ENCODE data around the gene TEX14. TPM values are rescaled to one million over a fixed set of nuclear protein-coding genes. Genes with fewer than 3 reads are reported as not detected.
A peak's percentile ranks its signal among the peaks of the same experiment; 100 is the strongest.

Gene TEX14
- total RNA-seq, 2 experiments from 2014 or later = 0.30 to 0.43 TPM

- ATAC-seq (ENCODE audit: low read depth) (no peak), DNase-seq (no peak)
- no peaks in the 10 kb centered on the region for H3K36me3 Mint-ChIP-seq
- POLR2A ChIA-PET = interaction anchor here (0.8 to 1.9 kb wide), 2 partner anchors 103 to 165 kb away, joined by 3 to 12 read pairs; partner anchors contain the start of gene RAD51C
- H3K9me3 Mint-ChIP-seq = no peaks in the 10 kb centered on the region
- no peak overlapping the region for H3K4me3 Mint-ChIP-seq
- H3K27me3 Mint-ChIP-seq = peaks cover 21% of the 10 kb centered on the region
- peaks cover 22% of the 10 kb centered on the region for H3K4me1 Mint-ChIP-seq
- H3K27ac Mint-ChIP-seq = no peak overlapping the region
Observed at GRCh38 chr17:58527949-58528348, 163.9 kb downstream of the TEX14 start.

GRCh38 chr17:58527306-58527705 is 164.5 kb downstream of the TEX14 start:
- no peak for DNase-seq
- POLR2A ChIA-PET = interaction anchor here (0.8 to 1.9 kb wide), 2 partner anchors 104 to 165 kb away, joined by 3 to 12 read pairs; partner anchors contain the start of gene RAD51C
- Mint-ChIP-seq H3K4me1 (peaks cover 22% of the 10 kb centered on the region), H3K4me3 (peak overlapping the region; percentile 54), H3K27me3 (peaks cover 16% of the 10 kb centered on the region), H3K36me3 (no peaks in the 10 kb centered on the region), H3K9me3 (no peaks in the 10 kb centered on the region), H3K27ac (peak overlapping the region; percentile 84)
- peak; percentile 31 for ATAC-seq (ENCODE audit: low read depth)

DNA sequence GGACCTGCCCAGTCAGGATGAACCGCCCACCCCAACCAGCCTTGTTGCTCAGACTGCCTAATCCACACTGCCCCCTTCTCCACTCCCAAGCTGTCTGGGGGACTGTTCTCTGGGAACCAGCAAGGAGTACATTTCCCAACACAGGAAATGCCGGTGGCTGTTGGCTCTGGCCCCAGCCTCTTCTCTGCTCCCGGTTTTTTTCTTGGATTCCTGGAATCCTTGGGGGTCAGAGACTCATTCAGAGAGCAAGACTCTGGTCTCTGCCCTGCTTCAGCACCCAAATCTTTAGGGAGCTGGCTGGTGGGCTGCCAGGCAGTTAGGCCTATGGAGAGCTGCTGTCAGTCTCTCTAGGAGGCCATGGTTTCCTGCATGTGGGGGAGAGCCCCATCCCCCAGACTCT is 166.6 kb downstream of the TEX14 start:
- POLR2A ChIA-PET = interaction anchor here (0.7 kb wide), 1 partner anchor 134 kb away, joined by 3 read pairs; no protein-coding TSS in a partner anchor
- Mint-ChIP-seq H3K36me3 (no peaks in the 10 kb centered on the region), H3K9me3 (no peaks in the 10 kb centered on the region), H3K4me1 (peaks cover 20% of the 10 kb centered on the region), H3K27ac (no peak overlapping the region), H3K4me3 (no peak overlapping the region), H3K27me3 (peaks cover 8% of the 10 kb centered on the region)
- no peak for DNase-seq
- ATAC-seq (ENCODE audit: low read depth) = no peak

DNA sequence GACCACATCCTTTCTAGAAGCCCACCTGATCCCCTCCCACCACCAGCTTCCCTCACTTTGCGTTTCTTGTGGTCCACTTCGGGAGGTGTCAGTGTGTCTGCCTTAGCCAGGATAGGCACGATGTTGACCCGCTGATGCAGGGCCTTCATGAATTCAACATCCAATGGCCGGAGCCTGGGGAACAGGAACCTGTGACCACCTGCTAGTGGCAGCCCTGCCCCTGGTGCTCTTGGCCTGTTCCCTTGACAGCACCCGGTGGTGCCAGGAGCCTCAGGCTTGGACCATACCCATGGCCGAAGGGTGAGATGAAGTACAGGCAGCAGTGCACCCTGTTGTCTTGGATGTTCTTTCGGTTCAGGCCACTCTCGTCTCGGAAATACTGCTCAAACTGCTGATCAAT is 170.2 kb downstream of the TEX14 start:
- Mint-ChIP-seq H3K27ac (no peak overlapping the region), H3K4me1 (peaks cover 29% of the 10 kb centered on the region), H3K27me3 (peaks cover 6% of the 10 kb centered on the region), H3K36me3 (peaks cover 2% of the 10 kb centered on the region), H3K9me3 (no peaks in the 10 kb centered on the region), H3K4me3 (no peak overlapping the region)
- POLR2A ChIA-PET = no interaction called here
- DNase-seq (no peak), ATAC-seq (ENCODE audit: low read depth) (no peak)

DNA sequence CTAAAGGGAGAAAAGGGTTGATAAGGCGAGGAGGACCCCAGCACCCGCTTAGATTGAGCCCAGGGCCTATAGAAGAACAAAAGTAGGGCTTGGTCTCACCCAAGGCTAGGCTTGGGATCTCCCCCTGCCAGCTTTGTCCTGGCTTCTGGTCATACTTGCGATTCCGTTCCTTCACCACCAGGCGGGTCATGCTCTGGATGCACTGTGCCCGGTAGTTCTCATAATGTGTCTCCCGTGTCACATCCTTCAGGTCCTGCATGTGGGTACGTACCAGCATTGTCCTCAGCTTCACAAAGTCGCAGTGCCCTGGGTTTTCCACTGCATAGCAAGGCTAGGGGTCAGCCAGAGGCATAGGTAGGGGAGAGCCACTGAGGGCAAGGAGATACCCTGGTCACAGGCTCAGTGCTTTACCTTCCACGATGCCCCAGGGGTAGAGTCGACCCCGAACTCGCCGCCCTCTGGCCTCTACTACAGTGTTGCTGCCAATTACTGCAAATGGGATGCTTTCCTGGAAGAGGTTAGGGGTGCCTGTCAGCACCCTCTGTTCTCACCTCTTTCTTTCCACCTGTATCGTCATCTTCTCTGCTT is 170.9 kb downstream of the TEX14 start:
- Mint-ChIP-seq H3K4me3 (no peak overlapping the region), H3K36me3 (peaks cover 2% of the 10 kb centered on the region), H3K9me3 (no peaks in the 10 kb centered on the region), H3K4me1 (peaks cover 29% of the 10 kb centered on the region), H3K27me3 (peaks cover 6% of the 10 kb centered on the region), H3K27ac (peak overlapping the region; percentile 62)
- ATAC-seq (ENCODE audit: low read depth) = no peak
- POLR2A ChIA-PET = interaction anchor here (0.8 kb wide), 1 partner anchor 1098 kb away, joined by 3 read pairs; no protein-coding TSS in a partner anchor
- no peak for DNase-seq

GRCh38 chr17:58517928-58518609 is 173.8 kb downstream of the TEX14 start:
- POLR2A ChIA-PET = interaction anchor here (0.9 to 2.8 kb wide), 6 partner anchors 32 to 485 kb away, joined by 3 to 68 read pairs (median 4); no protein-coding TSS in a partner anchor
- Mint-ChIP-seq H3K9me3 (no peaks in the 10 kb centered on the region), H3K36me3 (peaks cover 2% of the 10 kb centered on the region), H3K27ac (peak overlapping the region; percentile 97), H3K4me1 (peaks cover 40% of the 10 kb centered on the region), H3K27me3 (peaks cover 3% of the 10 kb centered on the region), H3K4me3 (peak overlapping the region; percentile 94)
- DNase-seq = peak; percentile 97
- ATAC-seq (ENCODE audit: low read depth) = peak; percentile 82

DNA sequence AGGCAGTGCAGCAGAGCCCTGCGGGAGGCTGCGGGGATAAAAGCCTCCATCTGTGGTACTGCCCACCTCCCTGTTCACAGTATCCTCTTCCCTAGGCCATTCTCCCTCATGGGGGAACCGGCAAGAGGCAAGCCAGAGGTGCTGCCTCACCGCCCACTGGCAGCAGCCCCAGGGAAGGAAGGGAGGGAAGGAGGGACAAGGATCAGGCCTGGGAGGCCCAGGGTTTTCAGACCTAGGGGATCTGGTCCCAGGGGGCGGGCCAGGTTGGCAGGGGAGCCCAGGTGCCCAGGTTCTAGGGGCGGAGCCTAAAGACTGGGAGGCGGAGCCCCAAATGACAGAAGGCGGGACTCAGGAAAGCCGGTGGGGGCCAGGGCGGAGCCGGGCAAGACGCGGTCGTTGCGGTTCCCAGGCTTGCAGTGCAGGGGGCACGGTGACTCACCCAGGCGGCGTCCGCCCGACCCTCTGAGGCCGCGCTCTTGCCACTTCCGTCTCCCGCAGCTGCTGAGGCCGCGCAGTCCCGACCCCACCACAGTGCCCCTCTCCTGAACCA is 174.4 kb downstream of the TEX14 start:
- Mint-ChIP-seq H3K9me3 (no peaks in the 10 kb centered on the region), H3K27me3 (peaks cover 3% of the 10 kb centered on the region), H3K4me1 (peaks cover 44% of the 10 kb centered on the region), H3K36me3 (peaks cover 2% of the 10 kb centered on the region), H3K27ac (peak overlapping the region; percentile 97), H3K4me3 (peak overlapping the region; percentile 94)
- no peak for DNase-seq
- POLR2A ChIA-PET = interaction anchor here (0.9 to 2.8 kb wide), 2 partner anchors 114 to 190 kb away, joined by 3 to 68 read pairs; no protein-coding TSS in a partner anchor
- no peak for ATAC-seq (ENCODE audit: low read depth)

DNA sequence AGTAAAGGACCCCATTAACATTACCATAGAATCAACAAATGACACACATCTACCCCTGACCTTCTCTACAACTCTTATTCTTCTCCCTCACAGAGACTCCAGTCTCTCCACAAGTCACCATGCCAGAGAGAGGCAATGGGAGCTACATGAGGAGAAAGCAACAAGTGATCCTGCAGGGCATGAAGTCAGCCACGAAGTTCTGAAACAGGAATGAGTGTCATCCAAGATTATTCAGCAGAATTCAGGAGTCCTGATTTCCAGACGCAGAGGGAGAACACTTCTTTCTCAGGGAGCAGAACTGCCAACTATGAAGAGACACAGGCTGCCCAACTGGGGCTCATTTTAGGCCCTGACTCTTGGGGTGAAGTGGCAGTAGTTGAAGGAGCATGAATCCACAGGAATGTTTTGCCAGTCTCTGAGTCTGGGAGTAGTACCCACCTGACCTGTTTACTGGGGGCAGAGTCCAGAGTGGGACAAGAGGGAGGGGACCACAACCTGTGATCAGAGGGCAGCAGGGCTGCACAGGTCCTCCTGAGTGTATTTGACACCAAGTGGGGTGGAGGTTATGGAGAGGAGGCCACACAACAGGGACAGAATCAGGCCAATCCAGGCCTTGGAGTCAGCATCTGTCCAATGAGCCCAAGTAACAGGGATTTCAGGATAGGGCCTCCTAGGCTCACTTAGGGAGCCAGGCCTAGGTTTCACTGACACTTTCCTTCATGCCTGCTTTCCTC is 175.0 kb downstream of the TEX14 start:
- ATAC-seq (ENCODE audit: low read depth) (no peak), DNase-seq (no peak)
- peak overlapping the region; percentile 94 for H3K4me3 Mint-ChIP-seq
- H3K27ac Mint-ChIP-seq = peak overlapping the region; percentile 97
- H3K36me3 Mint-ChIP-seq = peaks cover 2% of the 10 kb centered on the region
- peaks cover 3% of the 10 kb centered on the region for H3K27me3 Mint-ChIP-seq
- H3K4me1 Mint-ChIP-seq = peaks cover 44% of the 10 kb centered on the region
- POLR2A ChIA-PET = interaction anchor here (0.9 to 3.5 kb wide), 3 partner anchors 115 to 189 kb away, joined by 3 to 68 read pairs (median 32); no protein-coding TSS in a partner anchor
- no peaks in the 10 kb centered on the region for H3K9me3 Mint-ChIP-seq

DNA sequence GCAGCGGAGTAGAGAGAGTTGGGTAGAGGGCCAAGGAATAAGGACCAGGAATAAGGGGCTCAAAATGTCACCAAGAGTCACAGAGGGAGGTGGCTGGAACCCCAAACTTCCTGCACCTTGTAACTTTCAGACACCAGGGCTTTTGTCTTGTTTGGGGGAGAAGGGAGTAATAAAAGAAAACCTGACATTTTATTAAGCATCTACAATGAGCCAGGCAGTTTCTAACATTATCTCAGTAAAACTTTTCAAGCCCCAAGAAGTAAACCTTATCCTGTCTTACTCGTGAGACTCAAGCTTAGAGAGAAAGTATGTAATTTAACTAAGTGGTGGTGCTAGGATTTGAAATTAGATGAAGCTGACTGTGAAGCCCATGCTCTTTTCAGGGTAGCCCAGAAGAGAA is 176.6 kb downstream of the TEX14 start:
- H3K27ac Mint-ChIP-seq = no peak overlapping the region
- no peaks in the 10 kb centered on the region for H3K9me3 Mint-ChIP-seq
- H3K4me3 Mint-ChIP-seq = peak overlapping the region; percentile 82
- peaks cover 49% of the 10 kb centered on the region for H3K4me1 Mint-ChIP-seq
- ATAC-seq (ENCODE audit: low read depth) (no peak), DNase-seq (no peak)
- peaks cover 14% of the 10 kb centered on the region for H3K36me3 Mint-ChIP-seq
- peaks cover 3% of the 10 kb centered on the region for H3K27me3 Mint-ChIP-seq
- POLR2A ChIA-PET = interaction anchor here (0.5 to 3.5 kb wide), 7 partner anchors 116 to 187 kb away, joined by 3 to 32 read pairs (median 6); partner anchors contain the start of genes RAD51C and TSPOAP1

- no peak for ATAC-seq (ENCODE audit: low read depth)
- peaks cover 49% of the 10 kb centered on the region for H3K4me1 Mint-ChIP-seq
- H3K4me3 Mint-ChIP-seq = peak overlapping the region; percentile 82
- H3K27me3 Mint-ChIP-seq = peaks cover 3% of the 10 kb centered on the region
- H3K9me3 Mint-ChIP-seq = no peaks in the 10 kb centered on the region
- peaks cover 19% of the 10 kb centered on the region for H3K36me3 Mint-ChIP-seq
- POLR2A ChIA-PET = interaction anchor here (0.9 to 3.5 kb wide), 7 partner anchors 117 to 508 kb away, joined by 3 to 32 read pairs (median 6); partner anchors contain the start of genes RAD51C, SRSF1 and TSPOAP1
- DNase-seq = no peak
- peak overlapping the region; percentile 69 for H3K27ac Mint-ChIP-seq
Observed at GRCh38 chr17:58514770-58515157, 177.1 kb downstream of the TEX14 start.

DNA sequence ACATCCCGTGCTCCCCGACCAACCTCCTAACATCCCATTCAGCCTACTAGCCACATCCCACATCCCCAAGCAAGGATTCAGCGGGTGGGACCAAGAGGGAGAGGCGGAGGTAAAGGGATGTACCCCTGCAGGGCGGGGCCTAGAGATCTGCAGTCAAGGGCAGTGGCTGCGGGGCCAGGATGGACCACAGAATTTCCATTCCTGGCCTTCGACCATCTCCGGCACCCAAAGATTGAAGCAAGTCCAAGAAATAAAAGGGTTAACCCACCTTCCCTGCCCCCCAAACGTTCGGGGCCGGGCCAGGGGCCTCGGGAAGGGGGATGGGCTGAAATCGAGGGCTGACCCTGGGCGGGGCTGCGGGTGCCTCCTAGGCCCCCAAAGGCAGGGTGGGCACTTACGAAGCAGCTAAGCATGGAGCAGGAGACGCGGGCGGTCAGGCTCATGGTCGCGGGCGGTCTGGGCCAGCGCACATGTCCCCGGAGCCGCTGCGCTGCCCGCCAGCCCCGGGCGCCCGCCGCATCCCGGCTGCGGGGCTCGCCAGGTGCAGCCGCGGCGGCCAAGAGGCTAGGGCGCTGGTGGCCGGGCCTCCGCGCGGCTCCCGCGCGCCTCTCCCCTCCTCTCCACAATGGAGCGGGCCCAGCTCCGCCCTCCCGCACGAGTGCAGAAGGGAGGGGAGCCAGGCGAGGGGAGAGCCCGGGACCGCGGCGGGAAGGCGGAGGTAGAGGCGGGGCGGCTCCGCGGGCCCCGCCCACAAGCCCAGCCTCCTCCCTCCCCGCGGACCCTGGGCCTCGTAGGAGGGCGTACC is 177.7 kb downstream of the TEX14 start, which contains the start of gene MTMR4:
Gene MTMR4, minus strand, starts transcription at position 674 of the 805 bp plus-strand sequence. Its CDS starts 231 bp downstream, at position 443.
- Mint-ChIP-seq H3K36me3 (peaks cover 20% of the 10 kb centered on the region), H3K4me3 (peak within 1 kb of the TSS; percentile 89), H3K9me3 (no peaks in the 10 kb centered on the region), H3K27me3 (peaks cover 3% of the 10 kb centered on the region), H3K27ac (peak within 1 kb of the TSS; percentile 69), H3K4me1 (peaks cover 48% of the 10 kb centered on the region)
- POLR2A ChIA-PET = interaction anchor here (0.6 to 3.5 kb wide), 9 partner anchors 9 to 507 kb away, joined by 3 to 32 read pairs (median 5); partner anchors contain the start of genes RAD51C, SRSF1 and TSPOAP1
- ATAC-seq (ENCODE audit: low read depth) = peak; percentile 9
- DNase-seq = peak; percentile 81
